ENCODE measurements around the gene SLX9.

DNA sequence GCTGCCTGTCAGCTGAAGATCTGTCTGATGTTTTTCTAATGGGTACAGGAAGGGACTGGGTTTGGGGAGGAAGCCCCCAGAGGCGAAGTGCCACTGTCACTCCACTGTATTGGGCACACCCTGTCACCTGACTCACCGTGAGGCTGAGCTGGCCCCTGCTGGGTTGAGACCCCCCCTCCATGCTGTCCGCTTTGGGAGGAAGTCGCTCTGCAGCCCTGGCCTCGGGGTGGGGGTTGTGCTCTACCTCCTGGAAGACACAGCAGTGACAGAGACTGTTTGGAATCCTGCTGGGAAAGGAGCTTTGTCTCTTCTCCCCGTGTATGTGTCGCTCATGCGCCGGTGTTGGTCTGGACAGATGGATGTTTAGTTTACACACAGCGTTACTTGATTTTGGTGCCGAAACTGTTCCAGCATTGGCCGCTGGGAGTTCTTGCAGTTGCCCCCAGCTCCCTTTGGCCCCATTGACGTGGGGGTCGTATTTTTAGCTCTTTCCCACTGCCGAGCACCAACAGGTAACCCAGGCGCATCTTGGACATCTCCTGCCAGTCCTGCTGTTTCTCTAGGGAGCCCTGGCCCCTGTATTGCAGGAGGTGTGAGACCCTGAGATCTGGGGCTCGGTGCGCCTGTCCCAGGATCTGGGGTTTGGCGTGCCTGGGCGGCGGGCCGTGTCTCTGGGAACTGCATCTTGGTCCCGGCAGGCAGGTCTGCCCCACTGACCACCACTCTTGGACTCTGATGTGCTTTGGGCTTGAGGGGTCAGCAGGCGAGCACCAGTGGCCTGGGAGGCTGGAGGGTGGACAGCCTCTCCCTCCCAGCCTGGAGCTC, 30.3 kb downstream of the SLX9 start:
- TF ChIP-seq, protein P1, sequence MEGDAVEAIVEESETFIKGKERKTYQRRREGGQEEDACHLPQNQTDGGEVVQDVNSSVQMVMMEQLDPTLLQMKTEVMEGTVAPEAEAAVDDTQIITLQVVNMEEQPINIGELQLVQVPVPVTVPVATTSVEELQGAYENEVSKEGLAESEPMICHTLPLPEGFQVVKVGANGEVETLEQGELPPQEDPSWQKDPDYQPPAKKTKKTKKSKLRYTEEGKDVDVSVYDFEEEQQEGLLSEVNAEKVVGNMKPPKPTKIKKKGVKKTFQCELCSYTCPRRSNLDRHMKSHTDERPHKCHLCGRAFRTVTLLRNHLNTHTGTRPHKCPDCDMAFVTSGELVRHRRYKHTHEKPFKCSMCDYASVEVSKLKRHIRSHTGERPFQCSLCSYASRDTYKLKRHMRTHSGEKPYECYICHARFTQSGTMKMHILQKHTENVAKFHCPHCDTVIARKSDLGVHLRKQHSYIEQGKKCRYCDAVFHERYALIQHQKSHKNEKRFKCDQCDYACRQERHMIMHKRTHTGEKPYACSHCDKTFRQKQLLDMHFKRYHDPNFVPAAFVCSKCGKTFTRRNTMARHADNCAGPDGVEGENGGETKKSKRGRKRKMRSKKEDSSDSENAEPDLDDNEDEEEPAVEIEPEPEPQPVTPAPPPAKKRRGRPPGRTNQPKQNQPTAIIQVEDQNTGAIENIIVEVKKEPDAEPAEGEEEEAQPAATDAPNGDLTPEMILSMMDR (IDR thresholded peaks at IDR 0.05) = no peak
- no peak for TF ChIP-seq POLR2A (IDR thresholded peaks at IDR 0.05)

Data from breast epithelium (tissue), 3 donors.